Spleen (tissue), 7 donors: ENCODE data around the gene ELOVL1.

Experiments
- CTCF ChIP-seq, 11 experiments: fragments of 200-600 bp in 7 of 11; fragments of 450-650 bp in 4 of 11; sonication (generic) in 4 of 11; IDR thresholded peaks in 8 of 11; conservative IDR thresholded peaks in 3 of 11; 1 replicate in 7 of 11; 2 replicates in 4 of 11; pipeline versions ENCODE4 v1.4.0 to v1.8.0; 2016 to 2021; ENCODE audit warnings: antibody characterized with exemption in 11 of 11, inconsistent platforms in 4 of 11, mild to moderate bottlenecking in 1 of 11
- POLR2AphosphoS5 ChIP-seq, 3 donors: sonication (generic); formaldehyde crosslinking; IDR thresholded peaks; one replicate each; pipeline ENCODE4 v1.5.1; 2017; ENCODE audit warnings: antibody characterized with exemption in 3 of 3
- donor health status: DM: no; HTN: no; CAD: no; lungs with moderate emphysema.
- donor health status: DM: no; HTN: no; CAD: no.
- donor health status: DM: no; HTN: no; CAD: no.

GRCh38 chr1:43376723-43377235, 9.0 kb upstream of the ELOVL1 start:
- TF ChIP-seq CTCF (IDR thresholded peaks at IDR 0.05 in 8 of 11, conservative IDR thresholded peaks at IDR 0.05 in 3 of 11), result no peak
- TF ChIP-seq POLR2AphosphoS5 (IDR thresholded peaks at IDR 0.05), result no peak
